HG02610 (cell line): ENCODE data around the gene PCNT.
"Not testable (repeated sequence)": the region's sequence is repeated elsewhere in the genome, so short reads cannot be mapped to it uniquely, and the experiment has no call there.

Experiments used
- ATAC-seq: cut with Tn5 transposase; IDR thresholded peaks from one replicate; pipeline ENCODE4 v1.9.1; 2021; ENCODE audit warnings: mild to moderate bottlenecking, moderate library complexity; ENCODE audit not compliant: unreplicated experiment

The PCNT gene

GRCh38 chr21:46356494-46357334 is 32.8 kb downstream of the PCNT start:
- no peak for ATAC-seq

- no peak for ATAC-seq
Observed at GRCh38 chr21:46357335-46357604, 33.3 kb downstream of the PCNT start.

- ATAC-seq, result no peak
Observed at GRCh38 chr21:46357684-46358425, 33.9 kb downstream of the PCNT start.

DNA sequence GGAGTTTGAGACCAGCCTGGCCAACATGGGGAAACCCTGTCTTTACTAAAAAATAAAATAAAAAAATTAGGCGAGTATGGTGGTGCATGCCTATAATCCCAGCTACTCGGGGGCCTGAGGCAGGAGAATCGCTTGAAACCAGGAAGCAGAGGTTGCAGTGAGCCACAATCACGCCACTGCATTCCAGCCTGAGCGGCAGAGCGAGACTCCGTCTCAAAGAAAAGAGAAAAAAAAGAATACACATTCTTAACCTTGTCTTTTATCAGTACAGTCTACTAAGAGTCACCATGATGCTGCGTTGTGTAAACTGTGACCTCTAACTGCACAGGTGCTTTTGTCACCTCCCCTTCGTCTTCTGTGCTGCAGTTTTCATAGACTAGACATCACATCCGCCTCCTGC is 37.2 kb downstream of the PCNT start:
- ATAC-seq, result no peak

GRCh38 chr21:46361935-46362334 is 38.0 kb downstream of the PCNT start:
- ATAC-seq, result no peak

DNA sequence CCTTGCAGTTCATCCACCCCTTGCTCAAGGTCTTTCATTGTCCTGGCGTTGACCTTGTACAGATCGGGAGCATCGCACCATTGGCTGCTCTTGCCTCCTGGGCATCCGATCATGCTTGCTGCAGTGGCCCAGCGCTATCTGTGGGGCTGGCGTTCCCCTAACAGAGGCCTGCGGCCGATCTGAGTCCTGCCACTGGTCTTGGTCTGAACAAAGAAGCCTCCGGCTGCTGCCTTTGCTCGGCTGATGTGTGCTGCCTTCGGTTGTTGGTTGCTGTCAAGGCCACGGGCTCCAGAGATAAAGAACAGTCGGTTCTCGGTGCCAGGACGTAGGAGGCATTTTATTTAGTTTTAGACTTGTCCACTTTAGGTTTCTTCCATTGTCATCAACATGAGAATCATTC is 39.0 kb downstream of the PCNT start:
- no peak for ATAC-seq

- ATAC-seq, result no peak
Observed at GRCh38 chr21:46363698-46364097, 39.7 kb downstream of the PCNT start.

- no peak for ATAC-seq
Observed at GRCh38 chr21:46366091-46366490, 42.1 kb downstream of the PCNT start.

DNA sequence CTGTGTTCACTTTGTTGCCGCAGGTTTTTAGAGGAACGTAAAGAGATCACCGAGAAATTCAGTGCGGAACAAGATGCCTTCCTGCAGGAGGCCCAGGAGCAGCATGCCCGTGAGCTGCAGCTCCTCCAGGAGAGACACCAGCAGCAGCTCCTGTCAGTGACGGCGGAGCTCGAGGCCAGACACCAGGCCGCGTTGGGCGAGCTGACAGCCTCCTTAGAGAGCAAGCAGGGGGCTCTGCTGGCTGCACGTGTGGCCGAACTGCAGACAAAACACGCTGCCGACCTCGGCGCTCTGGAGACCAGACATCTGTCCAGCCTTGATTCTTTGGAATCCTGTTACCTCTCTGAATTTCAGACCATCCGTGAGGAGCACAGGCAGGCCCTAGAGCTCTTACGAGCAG is 42.6 kb downstream of the PCNT start:
- ATAC-seq, result no peak

DNA sequence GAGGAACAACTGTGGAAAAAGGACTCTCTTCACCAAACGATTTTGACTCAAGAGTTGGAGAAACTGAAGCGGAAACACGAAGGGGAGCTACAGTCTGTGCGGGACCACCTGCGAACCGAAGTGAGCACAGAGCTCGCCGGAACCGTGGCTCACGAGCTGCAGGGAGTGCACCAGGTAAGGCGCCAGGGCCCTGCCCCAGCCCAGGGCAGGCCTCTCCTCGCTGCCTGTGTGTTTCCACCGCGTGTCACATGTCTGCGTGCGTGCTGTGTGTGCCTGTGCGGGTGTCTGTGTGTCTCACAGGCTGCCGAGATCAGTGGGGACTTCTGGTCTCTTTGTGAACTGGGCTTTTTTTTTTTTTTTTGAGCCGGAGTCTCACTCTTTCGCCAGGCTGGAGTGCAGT is 43.0 kb downstream of the PCNT start:
- no peak for ATAC-seq

- ATAC-seq, result peak; percentile 65
Observed at GRCh38 chr21:46368533-46369285, 44.8 kb downstream of the PCNT start.

DNA sequence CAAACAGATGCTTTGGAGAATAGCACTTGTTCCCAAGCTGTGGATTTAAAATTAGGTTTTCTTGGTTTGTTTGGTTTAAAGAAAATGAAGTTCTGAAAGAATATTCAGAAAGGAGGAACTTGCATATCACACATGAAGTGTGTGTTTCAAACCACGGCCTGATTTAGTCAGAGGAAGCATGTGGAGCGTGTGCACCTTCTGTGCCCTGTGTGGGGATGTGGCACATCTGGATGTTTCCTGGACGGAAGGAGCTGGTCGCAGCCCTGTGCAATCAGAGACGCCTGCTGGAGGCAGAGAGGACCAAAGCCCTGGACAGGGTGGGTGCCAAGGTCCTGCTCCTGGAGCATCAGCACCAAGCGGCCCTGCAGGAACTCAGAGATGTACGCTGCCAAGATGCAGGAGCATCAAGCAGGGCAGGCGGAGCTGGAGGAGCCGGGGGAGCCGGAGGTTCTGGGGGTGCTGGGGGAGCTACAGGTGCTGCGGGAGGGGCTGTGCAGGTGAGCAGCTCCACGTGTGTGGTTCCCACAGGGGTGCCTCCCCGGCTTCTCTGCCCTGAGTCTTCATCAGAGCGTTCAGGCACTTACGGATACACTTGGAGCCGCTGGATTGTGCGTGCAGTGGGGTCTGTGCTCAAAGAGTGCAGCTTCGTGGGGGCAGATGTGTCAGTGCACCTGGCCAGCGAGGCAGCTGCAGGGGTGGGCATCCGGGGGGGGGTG is 45.7 kb downstream of the PCNT start:
- no peak for ATAC-seq

GRCh38 chr21:46371204-46372013 is 47.5 kb downstream of the PCNT start:
- ATAC-seq, result peak; percentile 26

DNA sequence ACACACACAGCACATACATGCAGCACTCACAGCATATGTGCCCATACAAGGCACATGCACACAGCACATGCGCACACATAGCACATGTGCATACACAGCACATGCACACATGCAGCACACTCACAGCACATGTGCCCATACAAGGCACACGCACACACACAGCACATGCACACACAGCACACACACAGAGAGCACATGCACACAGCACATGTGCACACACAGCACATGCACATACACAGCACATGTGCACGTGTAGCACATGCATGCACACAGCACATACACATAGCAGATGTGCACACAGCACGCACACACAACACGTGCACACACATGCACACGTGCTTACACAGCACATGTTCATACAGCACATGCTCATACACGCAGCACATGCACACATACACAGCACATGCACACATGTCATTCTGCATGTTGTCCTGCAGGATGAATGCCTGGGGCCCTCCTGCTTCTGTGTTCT is 48.1 kb downstream of the PCNT start:
- ATAC-seq, result no peak

DNA sequence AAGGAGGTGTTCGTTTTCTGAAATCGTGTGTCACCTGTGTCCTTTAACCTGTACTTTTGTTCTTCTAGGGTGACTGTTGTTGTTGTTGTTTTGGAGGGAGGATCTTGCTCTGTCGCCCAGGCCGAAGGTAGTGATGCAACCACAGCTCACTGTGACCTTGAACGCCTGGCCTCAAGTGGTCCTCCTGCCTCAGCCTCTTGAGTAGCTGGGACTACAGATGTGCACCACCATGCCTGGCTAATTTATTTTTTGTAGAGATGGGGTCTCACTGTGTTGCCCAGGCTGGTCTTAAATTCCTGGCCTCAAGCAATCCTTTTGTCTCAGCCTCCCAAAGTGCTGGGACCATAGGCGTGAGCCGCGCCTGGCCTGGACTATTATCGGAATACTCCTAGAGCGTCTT is 49.0 kb downstream of the PCNT start:
- ATAC-seq, result not testable (repeated sequence)

DNA sequence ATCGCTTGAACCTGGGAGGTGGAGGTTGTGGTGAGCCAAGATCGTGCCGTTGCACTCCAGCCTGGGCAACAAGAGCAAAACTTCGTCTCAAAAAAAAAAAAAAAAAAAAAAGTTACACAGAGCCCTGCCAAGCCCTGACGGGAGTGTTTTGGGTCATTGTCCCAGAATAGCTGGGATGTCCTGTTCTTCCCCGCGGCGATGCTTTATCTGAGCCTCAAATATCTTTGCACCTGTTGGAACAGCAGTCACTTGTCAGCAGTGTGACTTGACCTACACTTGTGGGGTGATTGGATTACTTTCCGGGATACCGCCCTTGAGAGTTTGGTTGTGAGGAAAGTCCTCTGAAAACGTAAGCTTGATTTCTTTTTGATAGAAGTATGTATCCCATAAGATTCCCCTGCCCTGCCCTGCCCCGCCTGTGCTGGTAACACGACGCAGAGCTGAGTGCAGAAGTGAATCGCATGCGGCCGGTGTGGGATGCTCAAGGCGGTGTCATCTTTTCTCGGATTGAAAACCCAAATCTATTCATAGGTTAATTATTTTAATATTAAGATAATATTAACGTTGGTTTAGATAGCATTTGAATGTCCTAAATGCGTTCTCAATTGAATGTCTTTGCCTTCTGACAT is 50.9 kb downstream of the PCNT start:
- ATAC-seq, result no peak

- ATAC-seq, result no peak
Observed at GRCh38 chr21:46375560-46376230, 51.7 kb downstream of the PCNT start.

- no peak for ATAC-seq
Observed at GRCh38 chr21:46376231-46376628, 52.3 kb downstream of the PCNT start.

DNA sequence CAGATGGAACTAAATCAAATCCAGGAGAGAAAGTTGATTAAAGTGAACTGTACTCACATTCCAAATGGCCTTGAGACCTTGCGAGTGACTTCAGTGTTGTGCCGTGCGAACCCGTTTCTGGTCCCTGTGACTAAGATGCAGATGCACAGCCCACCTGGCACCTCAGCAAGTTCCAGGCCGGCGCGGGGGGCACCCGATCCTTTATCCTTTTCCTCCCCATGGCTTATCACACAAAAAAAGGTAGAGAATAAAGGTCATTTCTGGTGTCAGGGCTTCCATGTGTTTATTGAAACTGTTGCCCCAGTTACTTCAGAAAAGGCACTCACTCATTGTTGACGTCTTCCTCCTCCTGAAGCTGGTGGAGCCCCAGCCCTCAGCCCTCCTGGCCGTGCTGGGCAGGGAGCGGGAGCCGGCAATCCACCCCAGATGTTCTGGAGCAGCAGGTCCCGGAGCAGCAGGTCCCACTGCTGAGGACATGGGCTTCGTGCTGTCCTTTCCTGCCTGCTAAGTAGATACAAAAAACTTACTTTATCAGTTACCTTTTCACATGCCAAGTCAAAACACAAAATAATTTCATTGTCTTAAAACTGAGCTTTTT is 53.0 kb downstream of the PCNT start:
- no peak for ATAC-seq
